T-helper 2 cell (primary cell): ENCODE measurements around the gene MYO1F.
"Not testable (repeated sequence)": the region's sequence is repeated elsewhere in the genome, so short reads cannot be mapped to it uniquely, and the experiment has no call there.

Experiments used
- DNase-seq, 5 experiments: peaks; one replicate each; pipeline versions ENCODE4 v3.0.0 to v3.0.0-alpha.2; 2012 to 2022

Gene MYO1F

DNA sequence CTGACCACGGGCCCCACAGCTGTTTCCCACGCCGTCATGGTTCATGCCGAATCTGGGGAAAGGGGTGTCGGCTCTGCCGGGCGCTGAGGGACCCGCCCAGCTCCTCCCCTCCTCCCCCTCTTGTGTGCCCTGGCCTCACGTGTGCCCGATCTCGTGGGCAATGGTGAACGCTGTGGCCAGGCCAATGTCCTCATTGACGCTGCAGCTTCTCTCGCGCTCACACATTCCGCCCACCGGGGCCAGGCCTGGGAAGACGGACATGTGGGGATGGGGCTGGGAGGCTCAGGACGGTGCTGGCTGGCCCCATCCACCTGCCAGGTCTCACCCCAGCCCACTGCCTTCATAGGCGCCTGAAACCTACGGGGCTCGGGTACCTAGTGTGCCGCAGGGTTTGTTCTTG is 18.9 kb upstream of the MYO1F start:
- DNase-seq, result no peak

DNA sequence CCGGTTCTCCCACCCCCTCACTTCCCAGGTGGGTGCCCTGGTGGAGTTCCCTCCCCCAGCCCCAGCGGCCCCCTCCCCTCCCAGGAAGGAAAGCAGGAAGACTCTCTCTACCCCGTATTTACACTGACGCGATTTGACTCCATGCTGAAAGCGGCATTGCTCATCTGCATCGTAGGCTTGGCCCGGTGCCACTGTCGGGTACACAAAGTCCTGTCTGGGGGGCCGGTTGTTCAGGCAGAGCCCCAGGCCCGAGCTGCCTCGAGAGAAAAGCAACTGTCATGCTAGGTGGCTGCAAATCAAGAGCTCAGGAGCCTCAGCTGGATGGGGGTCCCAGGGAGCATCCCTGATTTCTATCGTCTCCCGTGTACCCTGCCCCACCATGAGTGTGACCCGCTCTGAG is 18.4 kb upstream of the MYO1F start:
- DNase-seq, result no peak

DNA sequence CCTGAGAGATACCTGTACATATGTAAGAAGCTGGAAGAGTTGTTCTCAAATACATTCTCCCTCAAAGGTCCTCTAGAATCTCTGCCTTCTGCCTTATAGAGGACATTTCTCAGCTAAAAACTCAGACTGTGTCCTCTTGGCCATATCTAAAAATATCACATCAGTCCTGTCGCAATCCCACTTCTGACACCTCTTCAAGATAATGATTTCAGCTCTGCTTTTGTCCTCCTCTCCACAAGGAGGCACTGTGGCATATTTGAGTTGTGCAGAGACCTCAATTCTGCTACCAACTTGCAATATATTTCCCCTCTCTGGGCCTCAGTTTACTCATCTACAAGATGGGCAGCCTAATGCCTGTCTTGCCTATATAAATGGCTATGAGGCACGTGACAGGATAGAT is 16.7 kb upstream of the MYO1F start:
- DNase-seq, result no peak

DNA sequence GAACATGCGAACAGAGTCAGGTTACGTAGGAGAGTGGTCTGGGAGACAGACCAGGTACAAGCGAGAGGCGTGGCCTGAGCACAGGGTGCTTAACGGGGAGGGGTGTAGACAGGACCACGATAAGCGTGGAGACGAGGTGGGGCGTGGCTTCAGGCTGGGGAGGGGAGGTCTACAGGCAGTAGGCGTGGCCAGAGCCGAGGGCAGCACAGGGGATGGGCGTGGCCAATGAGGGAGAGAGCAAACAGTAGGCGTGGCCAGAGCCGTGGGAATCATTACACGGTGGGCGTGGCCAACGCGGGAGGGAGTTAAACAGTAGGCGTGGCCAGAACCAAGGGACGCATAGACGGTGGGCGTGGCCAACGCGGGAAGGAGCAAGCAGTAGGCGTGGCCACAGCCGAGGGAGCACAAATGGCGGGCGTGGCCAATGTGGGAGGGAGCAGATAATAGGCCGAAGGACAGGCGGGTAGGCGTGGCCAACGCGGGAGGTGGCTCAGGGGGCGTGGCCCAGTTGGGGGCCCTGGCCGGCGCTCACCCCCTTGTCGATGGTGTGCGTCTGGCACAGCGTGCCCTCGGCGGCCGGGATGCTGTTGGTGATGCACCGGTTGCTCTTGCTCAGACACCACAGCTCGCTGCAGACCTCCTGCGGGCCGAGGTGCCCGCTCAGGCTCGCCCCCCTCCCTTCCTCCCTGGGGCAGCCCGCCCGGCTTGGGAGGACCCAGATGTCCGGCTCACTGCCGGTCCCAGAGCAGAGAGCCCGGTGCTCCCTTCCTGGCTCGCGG is 15.2 kb upstream of the MYO1F start:
- peak; percentile 69 to 97 (median 89) for DNase-seq

DNA sequence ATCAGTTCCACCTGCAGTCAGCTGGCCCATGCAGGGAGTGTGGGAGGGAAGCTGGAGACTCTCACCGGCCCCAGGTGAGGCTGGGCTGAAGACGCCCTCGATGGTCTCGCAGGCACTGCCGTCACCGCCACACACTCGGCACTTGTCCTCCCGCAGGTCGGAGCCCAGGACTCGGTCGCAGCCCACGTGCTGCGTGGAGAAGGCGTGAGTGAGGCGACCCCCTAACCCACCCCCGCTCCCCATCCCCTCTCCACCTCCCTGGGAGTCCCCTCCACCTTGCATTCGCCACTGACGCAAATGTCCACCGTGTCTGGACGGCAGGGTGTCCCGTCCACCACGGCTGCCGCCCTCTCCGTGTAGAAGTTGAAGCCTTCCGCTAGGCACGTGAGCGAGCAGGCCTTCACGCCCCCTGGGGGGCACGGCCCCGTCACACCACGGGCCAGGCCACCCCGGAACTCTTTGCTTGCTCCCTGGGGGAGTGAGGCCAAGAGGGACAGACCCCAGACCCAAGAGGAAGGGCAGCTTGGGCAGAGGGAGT is 12.0 kb upstream of the MYO1F start:
- no peak for DNase-seq

DNA sequence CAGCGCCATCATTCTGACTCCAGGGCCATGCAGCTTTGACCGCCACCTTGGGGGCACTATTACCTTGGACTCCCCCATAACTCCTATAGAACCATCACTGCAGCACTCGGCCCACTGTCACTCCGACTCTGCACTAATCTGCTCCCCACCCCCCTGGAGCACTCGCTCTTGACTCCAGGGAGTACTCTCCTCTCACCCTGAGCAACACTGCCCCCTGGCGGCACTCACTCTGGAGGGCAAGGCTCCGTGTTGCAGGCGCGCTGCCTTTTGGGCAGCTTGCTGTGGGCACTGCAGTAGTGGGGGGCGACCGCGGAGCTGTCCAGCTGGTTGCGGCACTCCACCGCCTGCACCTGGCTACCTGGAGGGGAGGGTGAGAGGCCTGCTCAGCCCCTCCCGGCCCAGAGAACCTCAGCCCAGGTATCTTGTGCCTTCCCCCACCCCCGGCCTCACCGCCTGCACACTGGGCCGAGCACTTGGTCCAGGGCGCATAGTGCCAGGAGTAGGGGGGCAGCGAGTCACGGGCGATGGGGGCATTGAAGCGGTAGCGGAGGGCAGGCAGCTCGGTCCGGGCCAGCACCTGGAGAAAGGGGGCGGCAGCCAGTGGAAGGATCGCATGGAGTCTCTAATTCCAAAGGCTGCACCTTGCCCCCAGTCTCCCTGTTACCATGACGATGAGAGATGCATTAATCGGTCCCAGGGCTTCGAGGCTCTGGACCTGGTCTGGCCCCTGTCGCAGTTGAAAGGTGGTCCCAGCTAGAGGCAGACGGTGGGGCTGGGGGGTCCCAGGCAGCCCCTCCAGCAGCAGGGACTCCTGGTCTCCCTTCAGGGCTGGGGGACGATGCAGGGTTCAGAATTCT is 8.9 kb upstream of the MYO1F start:
- peak; percentile 39 to 64 (median 54) for DNase-seq

DNA sequence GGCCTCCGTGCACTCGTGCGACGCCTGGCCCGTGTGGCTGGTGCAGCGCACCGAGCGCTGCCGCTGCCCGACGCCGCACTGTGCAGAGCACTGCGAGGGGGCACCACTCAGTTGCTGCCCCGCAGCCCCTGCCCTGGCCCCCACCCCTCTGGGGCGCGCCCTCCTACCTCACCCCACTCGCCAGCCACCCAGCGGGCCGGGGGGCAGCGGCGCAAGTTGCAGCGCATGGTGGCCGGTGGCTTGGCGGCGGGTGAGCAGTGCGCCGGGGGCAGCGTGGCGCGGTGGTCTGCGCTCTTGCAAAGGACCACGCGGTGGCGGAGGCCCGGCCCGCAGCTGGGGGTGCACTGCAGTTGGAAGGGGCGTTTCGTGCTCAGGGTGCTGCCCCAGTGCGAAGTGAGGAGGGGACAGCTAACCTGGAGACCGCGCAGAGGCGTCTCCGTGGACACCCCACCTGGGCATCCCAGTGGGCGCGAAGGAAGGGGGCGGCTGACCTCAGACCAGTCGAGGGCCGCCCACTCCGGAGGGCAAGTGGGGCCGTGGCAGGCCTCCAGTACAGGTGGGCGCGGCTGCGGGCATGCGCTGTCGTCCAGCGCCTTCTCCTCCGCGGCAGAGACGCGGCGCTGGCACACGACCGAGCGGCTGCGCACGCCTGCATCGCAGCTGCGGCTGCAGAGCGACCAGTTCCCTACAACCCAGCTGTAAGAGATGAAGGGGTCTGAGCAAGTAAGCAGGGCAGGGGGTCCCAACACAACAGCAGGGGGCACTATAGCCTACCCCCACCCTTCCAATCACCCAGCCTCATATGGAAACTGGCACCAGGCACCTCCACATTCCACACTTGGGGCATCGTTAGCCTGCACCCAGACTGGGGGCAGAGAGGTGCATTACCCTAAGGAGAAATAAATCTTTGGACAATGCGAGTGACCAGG is 8.0 kb upstream of the MYO1F start:
- no peak for DNase-seq

DNA sequence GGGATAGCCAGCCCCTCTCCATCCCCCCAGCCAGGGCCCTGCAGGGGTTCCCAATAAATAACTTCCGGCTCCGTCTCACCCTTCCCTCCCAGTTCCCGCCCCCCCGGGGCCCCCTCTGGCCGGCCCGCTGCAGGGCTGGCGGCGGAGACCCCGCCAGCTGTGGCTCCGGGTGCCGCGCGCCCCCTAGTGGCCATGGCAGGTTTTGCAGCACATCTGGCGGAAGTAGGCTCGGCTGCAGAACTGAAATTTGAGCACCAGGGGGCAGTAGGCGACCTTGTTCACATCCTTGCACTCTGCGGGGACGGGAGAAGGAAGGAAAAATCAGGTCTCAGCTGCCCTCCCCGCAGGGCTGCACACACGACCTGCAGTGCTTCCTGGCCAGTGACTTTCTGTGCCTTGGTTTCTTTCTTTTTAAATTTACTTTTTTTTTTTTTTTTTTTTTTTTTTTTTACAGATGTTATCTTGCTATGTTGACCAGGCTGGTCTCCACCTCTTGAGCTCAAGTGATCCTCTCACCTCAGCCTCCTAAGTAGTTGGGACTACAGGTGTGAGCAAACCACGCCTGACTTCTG is 3.6 kb upstream of the MYO1F start:
- DNase-seq, result peak; percentile 74 to 82 (median 77)

DNA sequence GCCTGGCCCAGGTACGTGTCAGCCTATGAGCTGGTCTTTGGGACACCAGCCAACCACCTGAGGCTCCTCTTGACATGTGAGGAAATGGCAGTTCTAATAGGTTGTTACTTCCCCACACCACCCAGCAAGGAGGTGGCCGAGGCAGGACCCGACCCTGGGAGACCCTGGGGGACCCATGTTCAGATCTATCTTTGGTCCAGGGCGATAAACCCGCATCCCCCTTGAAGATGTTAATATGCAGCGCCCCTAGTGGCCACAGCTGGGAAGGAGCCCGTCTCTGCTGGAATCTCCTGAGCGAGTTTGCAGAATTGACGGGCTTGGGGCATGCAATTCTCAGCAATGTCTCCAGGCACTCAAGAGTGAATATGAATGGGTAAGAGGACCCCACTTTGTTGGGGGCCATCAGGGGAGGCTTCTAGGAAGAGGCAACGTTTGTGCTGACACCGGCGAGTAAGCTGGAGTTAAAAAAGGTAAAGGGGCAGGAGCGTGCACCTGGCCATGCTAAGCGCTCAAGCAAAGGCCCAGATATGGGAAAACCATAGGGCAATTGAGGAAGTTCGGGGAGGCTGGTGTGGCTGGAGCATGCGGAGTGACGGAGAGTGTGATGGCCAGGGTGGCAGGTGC is 1.5 kb upstream of the MYO1F start:
- peak; percentile 60 to 77 (median 71) for DNase-seq

DNA sequence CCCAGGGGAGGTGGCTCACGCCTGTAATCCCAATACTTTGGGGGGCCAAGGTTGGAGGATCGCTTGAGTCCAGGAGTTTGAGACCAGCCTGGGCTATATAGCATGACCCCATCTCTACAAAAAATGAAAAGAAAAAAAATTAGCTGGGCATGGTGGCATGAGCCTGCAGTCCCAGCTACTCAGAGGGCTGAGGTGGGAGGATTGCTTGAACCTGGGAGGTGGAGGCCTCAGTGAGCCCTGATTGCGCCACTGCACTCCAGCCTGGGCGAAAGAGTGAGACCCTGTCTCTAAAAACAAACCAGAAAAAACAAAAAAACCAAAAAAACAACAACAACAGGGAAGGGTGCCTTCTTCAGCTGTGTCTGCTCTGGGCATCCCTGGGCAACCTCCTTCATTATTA is 499 bp upstream of the MYO1F start:
- DNase-seq, result no peak

DNA sequence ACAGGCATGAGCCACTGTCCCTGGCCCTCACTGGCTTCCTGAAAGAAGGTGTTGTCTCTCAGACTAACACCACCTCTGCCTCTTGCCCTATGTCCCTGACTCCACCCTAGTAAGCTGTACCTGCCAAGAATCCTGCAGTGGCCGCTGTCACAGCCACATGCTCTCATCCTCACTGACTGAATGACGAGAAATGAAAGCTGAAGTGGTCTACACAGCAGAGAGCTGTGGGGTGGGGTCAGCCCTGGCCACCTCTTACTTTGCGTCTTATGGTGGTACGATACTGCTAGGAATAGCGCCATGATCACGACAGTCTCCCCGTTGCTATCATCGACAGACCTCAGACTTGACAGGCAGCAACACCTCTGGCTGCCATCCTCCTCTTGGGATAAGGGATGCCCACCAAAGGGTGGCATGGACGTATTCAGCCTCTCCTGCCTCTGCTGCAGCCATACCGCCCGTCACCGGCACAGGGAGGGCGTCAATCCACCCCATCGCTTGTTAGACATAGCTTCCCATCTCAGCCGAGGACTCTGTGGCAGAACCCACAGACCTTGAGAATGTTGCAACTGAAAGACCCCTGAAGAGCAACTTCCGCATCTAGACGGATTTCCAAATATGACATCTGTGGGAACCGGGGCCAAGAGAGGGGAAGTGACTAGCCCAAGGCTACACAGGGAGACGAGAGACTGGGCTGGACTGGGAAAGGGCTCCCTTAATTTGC is 809 bp downstream of the MYO1F start:
- peak in 2 of 5 experiments; percentile 40 to 63 for DNase-seq

DNA sequence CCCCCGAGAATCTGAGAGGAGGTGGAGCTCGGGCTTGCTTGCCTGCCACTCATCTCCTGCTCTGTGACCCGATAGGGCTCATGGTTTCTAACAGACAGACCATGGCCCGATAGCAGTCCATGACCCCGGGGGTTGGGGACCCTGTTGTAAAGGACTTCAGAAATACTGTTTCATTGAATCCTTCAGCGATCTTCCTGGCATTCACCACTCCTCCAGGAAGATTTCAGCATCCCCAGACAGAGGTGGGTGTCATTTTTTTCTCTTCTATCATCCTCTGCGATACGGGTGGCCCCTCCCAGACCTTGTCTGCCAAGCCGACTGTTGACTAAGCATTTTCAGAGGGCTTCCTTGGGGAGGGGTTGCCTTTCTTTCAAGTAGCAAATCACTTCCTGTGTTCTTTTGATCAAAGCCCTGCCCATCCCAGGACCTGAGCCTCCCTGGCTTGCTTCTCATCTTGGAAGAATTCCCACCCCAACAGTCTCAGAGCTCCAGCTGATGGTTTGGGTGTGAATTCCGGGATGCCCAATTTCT is 1.7 kb downstream of the MYO1F start:
- peak in 2 of 5 experiments; percentile 75 to 90 for DNase-seq

DNA sequence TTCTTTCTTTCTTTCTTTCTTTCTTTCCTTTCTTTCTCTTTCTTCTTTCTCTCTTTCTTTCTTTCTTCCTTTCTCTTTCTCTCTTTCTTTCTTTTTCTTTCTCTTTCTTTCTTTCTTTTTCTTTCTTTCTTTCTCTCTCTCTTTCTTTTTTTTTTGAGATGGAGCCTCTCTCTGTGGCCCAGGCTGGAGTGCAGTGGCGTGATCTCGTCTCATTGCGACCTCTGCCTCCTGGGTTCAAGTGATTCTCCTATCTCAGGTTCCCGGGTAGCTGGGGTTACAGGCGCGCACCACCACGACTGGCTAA is 2.7 kb downstream of the MYO1F start:
- not testable (repeated sequence) for DNase-seq

DNA sequence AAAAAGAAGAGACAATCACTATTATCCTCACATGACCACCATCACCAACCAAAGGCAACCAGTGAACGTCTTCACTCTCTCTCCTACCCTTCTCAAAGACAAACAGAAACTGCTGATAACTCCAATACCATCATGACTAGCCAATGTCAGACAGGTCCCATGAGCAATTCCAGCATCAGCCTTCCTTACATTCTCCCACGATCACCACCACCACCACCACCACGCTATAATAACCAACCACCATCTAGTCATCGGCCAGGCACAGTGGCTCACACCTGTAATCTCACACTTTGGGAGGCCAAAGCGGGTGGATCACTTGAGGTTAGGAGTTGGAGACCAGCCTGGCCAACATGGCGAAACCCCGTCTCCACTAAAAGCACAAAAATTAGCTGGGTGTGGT is 3.9 kb downstream of the MYO1F start:
- DNase-seq, result peak in 1 of 5 experiments; percentile 50

DNA sequence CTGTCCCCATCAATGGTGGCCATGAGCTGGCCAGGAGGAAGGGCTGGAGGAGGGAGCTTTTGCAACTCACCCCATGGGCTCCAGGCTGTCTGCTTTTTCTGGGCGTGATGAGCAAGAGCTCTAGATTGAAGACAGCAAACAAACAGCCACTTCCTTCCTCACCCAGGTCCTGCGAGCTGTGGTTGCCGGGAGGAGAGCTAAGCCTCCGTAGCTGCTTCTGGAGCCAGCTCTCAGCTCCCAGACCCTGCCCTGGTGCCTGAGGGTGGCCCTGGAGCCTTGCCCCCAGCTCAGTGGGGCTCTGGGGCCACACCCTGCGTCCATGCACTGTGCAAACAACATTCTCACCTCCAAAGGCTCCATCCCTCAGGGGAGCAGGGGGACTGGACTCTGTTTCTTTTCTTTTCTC is 6.2 kb downstream of the MYO1F start:
- DNase-seq, result peak in 3 of 5 experiments; percentile 37 to 93 (median 72)

DNA sequence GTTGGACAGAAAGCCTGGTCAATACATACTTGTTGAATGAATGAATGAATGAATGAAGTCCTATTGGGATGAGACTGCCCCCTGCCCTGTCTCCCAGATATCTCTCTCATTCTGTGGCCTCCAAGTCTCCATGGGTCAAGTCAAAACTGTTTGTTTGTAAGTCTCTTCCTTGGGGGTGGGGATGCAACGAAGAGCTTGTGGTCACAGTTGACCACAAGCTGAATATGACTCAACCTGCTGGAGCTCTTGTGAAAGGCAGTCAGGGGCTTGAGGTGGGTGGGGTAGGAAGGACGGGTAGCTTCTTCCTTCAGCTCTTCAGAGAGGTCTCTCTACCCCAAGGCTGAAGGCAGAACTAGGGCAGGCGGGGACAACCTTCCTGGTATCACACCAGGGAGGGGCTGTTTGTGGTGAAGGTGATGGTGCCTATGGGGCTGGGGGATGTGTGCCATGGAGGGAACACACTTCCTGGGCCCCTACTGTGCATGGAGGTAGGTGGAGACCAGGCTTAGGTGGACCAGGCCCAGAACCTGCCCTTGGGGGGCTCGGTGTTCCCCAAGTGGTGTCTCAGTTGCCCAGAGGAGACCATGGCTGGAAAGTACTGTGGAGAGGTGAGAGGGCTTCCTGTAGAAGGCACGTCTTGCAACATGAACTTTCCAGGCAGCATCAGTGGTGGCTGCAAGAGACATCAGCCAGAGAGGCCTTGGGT is 8.0 kb downstream of the MYO1F start:
- peak in 4 of 5 experiments; percentile 35 to 98 (median 64) for DNase-seq

DNA sequence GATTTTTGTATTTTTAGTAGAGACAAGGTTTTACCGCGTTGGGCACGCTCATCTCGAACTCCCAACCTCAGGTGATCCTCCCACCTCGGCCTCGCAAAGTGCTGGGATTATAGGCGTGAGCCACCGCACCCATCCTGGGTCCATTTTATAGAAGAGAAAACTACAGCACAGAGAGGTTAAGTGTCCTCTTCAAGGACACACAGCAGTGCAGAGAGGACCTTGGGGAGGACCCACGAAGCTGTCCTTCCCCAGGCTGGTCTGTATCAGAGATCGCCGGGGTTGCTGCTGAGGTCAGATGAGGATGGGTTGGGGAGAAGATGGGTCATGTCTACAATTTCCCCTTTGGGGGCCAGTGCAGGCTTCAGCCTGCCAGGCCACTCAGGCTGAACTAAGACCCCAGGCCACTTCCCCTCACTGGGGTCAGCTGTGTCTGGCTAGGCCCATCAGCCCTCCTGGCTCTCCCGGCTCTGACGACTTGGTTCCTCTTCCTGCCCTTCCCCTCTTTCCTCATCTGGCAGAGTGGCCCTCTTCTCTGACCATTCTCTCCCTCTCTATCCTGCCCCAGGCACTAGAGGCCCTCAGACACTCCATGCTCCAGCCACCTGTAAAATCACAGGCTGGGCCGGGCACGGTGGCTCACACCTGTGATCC is 9.6 kb downstream of the MYO1F start:
- no peak for DNase-seq

DNA sequence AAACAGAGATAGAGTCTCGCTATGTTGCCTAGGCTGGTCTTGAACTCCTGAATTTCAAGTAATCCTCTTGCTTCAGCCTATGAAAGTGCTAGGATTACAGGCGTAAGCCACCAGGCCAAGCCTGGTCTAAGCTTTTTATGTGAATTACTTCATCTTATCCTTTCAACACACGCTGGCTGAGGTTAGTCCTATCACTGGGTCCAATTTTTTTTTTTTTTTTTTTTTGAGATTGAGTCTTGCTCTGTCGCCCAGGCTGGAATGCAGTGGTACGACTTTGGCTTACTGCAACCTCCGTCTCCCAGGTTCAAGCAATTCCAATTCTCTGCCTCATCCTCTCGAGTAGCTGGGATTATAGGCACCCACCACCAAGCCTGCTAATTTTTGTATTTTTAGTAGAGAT is 10.4 kb downstream of the MYO1F start:
- no peak for DNase-seq

DNA sequence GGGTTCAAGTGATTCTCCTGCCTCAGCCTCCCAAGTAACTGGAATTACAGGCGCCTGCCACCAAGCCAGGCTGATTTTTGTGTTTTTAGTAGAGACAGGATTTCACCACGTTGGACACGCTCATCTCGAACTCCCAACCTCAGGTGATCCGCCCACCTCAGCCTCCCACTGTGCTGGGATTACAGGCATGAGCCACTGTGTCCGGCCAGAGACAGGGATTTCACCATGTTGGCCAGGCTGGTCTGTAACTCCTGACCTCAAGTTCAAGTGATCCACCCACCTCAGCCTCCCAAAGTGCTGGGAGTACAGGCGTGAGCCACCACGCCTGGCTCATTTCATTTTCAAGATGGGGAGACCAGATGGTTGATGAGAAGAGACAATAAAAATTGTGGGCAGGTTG is 12.4 kb downstream of the MYO1F start:
- DNase-seq, result not testable (repeated sequence)
